Testis (tissue), 2 donors: ENCODE results near the gene PUM2.

Source experiments
- POLR2A ChIP-seq: fragments of 450-650 bp; IDR thresholded peaks from one replicate; pipeline ENCODE4 v1.6.1; 2017; ENCODE audit warnings: antibody characterized with exemption, mild to moderate bottlenecking, moderate library complexity
- TF ChIP-seq, protein P1 (sequence below), 3 experiments: fragments of 450-650 bp in 2 of 3; fragments of 200-600 bp in 1 of 3; sonication (generic) in 1 of 3; IDR thresholded peaks; one replicate each; pipeline ENCODE4 v1.5.1; 2016 to 2019; ENCODE audit warnings: antibody characterized with exemption in 3 of 3, mild to moderate bottlenecking in 2 of 3, moderate library complexity in 1 of 3

DNA sequence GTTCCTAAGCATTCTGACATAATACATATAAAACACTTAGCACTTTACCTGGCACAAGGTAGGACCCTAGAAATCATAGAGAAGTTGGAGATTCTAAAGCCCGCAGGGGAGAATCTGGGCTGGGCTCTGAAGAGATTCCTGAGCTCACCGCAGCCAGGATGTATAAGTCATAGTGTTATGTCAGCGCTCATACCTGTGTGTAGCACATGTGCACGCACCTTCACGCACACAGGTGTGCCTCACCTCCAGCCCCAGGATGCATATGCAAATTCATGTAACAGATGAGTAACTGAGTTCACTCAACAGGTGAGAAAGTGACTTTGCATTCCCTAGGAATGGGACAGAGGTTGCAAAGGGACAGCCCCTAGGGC is 117.8 kb downstream of the PUM2 start:
- TF ChIP-seq, protein P1, sequence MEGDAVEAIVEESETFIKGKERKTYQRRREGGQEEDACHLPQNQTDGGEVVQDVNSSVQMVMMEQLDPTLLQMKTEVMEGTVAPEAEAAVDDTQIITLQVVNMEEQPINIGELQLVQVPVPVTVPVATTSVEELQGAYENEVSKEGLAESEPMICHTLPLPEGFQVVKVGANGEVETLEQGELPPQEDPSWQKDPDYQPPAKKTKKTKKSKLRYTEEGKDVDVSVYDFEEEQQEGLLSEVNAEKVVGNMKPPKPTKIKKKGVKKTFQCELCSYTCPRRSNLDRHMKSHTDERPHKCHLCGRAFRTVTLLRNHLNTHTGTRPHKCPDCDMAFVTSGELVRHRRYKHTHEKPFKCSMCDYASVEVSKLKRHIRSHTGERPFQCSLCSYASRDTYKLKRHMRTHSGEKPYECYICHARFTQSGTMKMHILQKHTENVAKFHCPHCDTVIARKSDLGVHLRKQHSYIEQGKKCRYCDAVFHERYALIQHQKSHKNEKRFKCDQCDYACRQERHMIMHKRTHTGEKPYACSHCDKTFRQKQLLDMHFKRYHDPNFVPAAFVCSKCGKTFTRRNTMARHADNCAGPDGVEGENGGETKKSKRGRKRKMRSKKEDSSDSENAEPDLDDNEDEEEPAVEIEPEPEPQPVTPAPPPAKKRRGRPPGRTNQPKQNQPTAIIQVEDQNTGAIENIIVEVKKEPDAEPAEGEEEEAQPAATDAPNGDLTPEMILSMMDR (IDR thresholded peaks at IDR 0.05): no peak
- no peak for TF ChIP-seq POLR2A
